NB4 (cell line): ENCODE results near the gene IMPDH1.

ENCODE experiments used
- DNase-seq: peaks from one replicate; pipeline ENCODE4 v3.0.0; 2010; ENCODE audit warnings: low read depth
- H3K4me3 ChIP-seq: one replicate; pipeline ENCODE4 v1.5.1; 2011; ENCODE audit warnings: mild to moderate bottlenecking, low read depth, low read length, moderate library complexity
- CTCF ChIP-seq: IDR thresholded peaks from one replicate; pipeline ENCODE4 v1.5.1; 2012; ENCODE audit warnings: low read depth, low read length
- MAX ChIP-seq: IDR thresholded peaks from 2 replicates; pipeline ENCODE4 v1.6.1; 2011; ENCODE audit warnings: low read depth, low read length
- MYC ChIP-seq: IDR thresholded peaks from 2 replicates; pipeline ENCODE4 v1.6.1; 2011; ENCODE audit warnings: low read depth, low read length
- POLR2A ChIP-seq: IDR thresholded peaks from 2 replicates; pipeline ENCODE4 v1.6.1; 2011; ENCODE audit warnings: mild to moderate bottlenecking; ENCODE audit not compliant: insufficient read length; ENCODE audit errors: extremely low read depth

The IMPDH1 gene

GRCh38 chr7:128360359-128360678 is 49.5 kb downstream of the IMPDH1 start:
- no peak for DNase-seq
- peak overlapping the region; percentile 70 for H3K4me3 ChIP-seq
- TF ChIP-seq CTCF: no peak
- no peak for TF ChIP-seq MYC
- TF ChIP-seq POLR2A: no peak
- no peak for TF ChIP-seq MAX

GRCh38 chr7:128359939-128360338 is 49.8 kb downstream of the IMPDH1 start:
- TF ChIP-seq MYC (no peak), MAX (no peak), POLR2A (no peak), CTCF (no peak)
- H3K4me3 ChIP-seq: peak overlapping the region; percentile 70
- no peak for DNase-seq

- no peak overlapping the region for H3K4me3 ChIP-seq
- no peak for TF ChIP-seq MYC
- TF ChIP-seq MAX: no peak
- TF ChIP-seq POLR2A: no peak
- TF ChIP-seq CTCF: no peak
- no peak for DNase-seq
Observed at GRCh38 chr7:128359336-128359735, 50.4 kb downstream of the IMPDH1 start.

GRCh38 chr7:128358233-128358632 is 51.5 kb downstream of the IMPDH1 start:
- no peak overlapping the region for H3K4me3 ChIP-seq
- TF ChIP-seq POLR2A (no peak), MYC (0 out of 2 replicates have a peak, but pooled peaks have one; percentile 56), CTCF (no peak), MAX (no peak; the same call in 1 of the 2 replicates)
- DNase-seq: peak; percentile 93

GRCh38 chr7:128357217-128357613 is 52.6 kb downstream of the IMPDH1 start:
- DNase-seq: no peak
- TF ChIP-seq CTCF (no peak), MYC (no peak), MAX (no peak), POLR2A (no peak)
- no peak overlapping the region for H3K4me3 ChIP-seq

GRCh38 chr7:128356546-128357216 is 53.1 kb downstream of the IMPDH1 start:
- TF ChIP-seq POLR2A (no peak), MAX (no peak), MYC (no peak), CTCF (no peak)
- DNase-seq: no peak
- no peak overlapping the region for H3K4me3 ChIP-seq
